ENCODE results near the gene ACOX3.

GRCh38 chr4:8411351-8412180 is 29.0 kb downstream of the ACOX3 start:
- no peak for TF ChIP-seq CTCF (optimal IDR thresholded peaks at IDR 0.05 in 1 of 3, IDR thresholded peaks at IDR 0.05 in 1 of 3, conservative IDR thresholded peaks at IDR 0.05 in 1 of 3; ENCODE audit: extremely low read depth in 1 of 3, insufficient read depth in 2 of 3, low read length in 3 of 3)
- no peak for TF ChIP-seq EZH2 (IDR thresholded peaks at IDR 0.05; ENCODE audit: low read length)

Measured in keratinocyte (primary cell).